T-cell (primary cell): ENCODE results near the gene PROX2. TPM values are rescaled to one million over a fixed set of nuclear protein-coding genes. Genes with fewer than 3 reads are reported as not detected.

Experiments
- ATAC-seq, 4 experiments: fragments of 200-7000 bp in 3 of 4; fragments of 150-1000 bp in 1 of 4; cut with Tn5 transposase; replicated peaks in 1 of 4; 1 replicate in 3 of 4; 2 replicates in 1 of 4; pipeline ENCODE4 v1.10.0; 2021; ENCODE audit warnings: moderate library complexity in 3 of 4, mild to moderate bottlenecking in 2 of 4, moderate number of reproducible peaks in 1 of 4
- CTCF ChIA-PET, 2 donors: fragments of 300-600 bp; sonication (Branson Sonifier 250); formaldehyde crosslinking; loops; one replicate each; lab custom pipeline; 2022; ENCODE audit warnings: antibody characterized with exemption in 2 of 2; lab: Charles Lee
- POLR2A ChIA-PET, 2 donors: fragments of 300-600 bp; sonication (Branson Sonifier 250); formaldehyde crosslinking; loops; one replicate each; lab custom pipeline; 2022; ENCODE audit warnings: antibody characterized with exemption in 2 of 2; lab: Charles Lee
- DNase-seq, 35 experiments: peaks; one replicate each; pipeline versions ENCODE4 v3.0.0 to v3.0.0-alpha.2; 2013 to 2023
- H3K27ac ChIP-seq: one replicate; pipeline ENCODE4 v1.5.1; 2013; ENCODE audit warnings: low read length
- H3K27me3 ChIP-seq, 2 experiments: replicated peaks in 1 of 2; 1 replicate in 1 of 2; 2 replicates in 1 of 2; pipeline versions ENCODE4 v1.6.1 to v1.7.0; 2013; ENCODE audit warnings: low read length in 1 of 2, mixed read lengths in 1 of 2; ENCODE audit not compliant: control insufficient read depth in 2 of 2, insufficient read depth in 2 of 2; ENCODE audit errors: extremely low read depth in 1 of 2
- H3K36me3 ChIP-seq, 2 donors: 1 replicate in 1 of 2; 2 replicates in 1 of 2; pipeline versions ENCODE4 v1.6.1 to v1.7.0; 2013; ENCODE audit warnings: low read length in 1 of 2; ENCODE audit not compliant: control insufficient read depth in 2 of 2, insufficient read depth in 1 of 2; ENCODE audit errors: extremely low read depth in 1 of 2
- H3K4me1 ChIP-seq, 2 experiments: 1 replicate in 1 of 2; 2 replicates in 1 of 2; pipeline versions ENCODE4 v1.6.1 to v1.7.0; 2013; ENCODE audit warnings: low read length in 2 of 2, mixed read lengths in 1 of 2; ENCODE audit not compliant: insufficient read depth in 2 of 2, control insufficient read depth in 1 of 2; ENCODE audit errors: extremely low read depth in 1 of 2
- H3K4me3 ChIP-seq, 2 donors: 1 replicate in 1 of 2; 2 replicates in 1 of 2; pipeline versions ENCODE4 v1.5.1 to v1.7.0; 2013; ENCODE audit warnings: mild to moderate bottlenecking in 2 of 2, low read length in 1 of 2, moderate library complexity in 1 of 2; ENCODE audit not compliant: control insufficient read depth in 1 of 2; ENCODE audit errors: extremely low read depth in 1 of 2
- H3K9me3 ChIP-seq: 2 replicates; pipeline ENCODE4 v1.7.0; 2013
- H3K27ac Mint-ChIP-seq, 2 donors: one replicate each; pipeline ENCODE4 v1.8.0; 2020 to 2021; ENCODE audit warnings: mild to moderate bottlenecking in 2 of 2, mixed read lengths in 2 of 2
- H3K27me3 Mint-ChIP-seq, 2 donors: one replicate each; pipeline ENCODE4 v1.8.0; 2021 to 2022; ENCODE audit warnings: mixed read lengths in 2 of 2
- H3K36me3 Mint-ChIP-seq: one replicate; pipeline ENCODE4 v1.8.0; 2021; ENCODE audit warnings: mixed read lengths
- H3K4me1 Mint-ChIP-seq, 3 donors: one replicate each; pipeline ENCODE4 v1.8.0; 2020 to 2022; ENCODE audit warnings: mixed read lengths in 3 of 3, mild to moderate bottlenecking in 1 of 3
- H3K4me3 Mint-ChIP-seq, 3 donors: one replicate each; pipeline ENCODE4 v1.8.0; 2020 to 2022; ENCODE audit warnings: mild to moderate bottlenecking in 3 of 3, mixed read lengths in 3 of 3, moderate library complexity in 3 of 3
- H3K9me3 Mint-ChIP-seq, 3 donors: one replicate each; pipeline ENCODE4 v1.8.0; 2020 to 2022; ENCODE audit warnings: mixed read lengths in 3 of 3
- WGBS: methylation state at CpG from one replicate; pipeline ENCODE4 v1.1.5; 2013; ENCODE audit warnings: missing lambda C conversion rate; ENCODE audit not compliant: insufficient coverage; 5-methylcytosine and 5-hydroxymethylcytosine counted together
- total RNA-seq, 35 experiments: library from RNA in 6 of 35; stranded (reverse) in 6 of 35; fragments of 120-200 nt in 1 of 35; gene quantifications; one replicate each; pipeline versions ENCODE4 v1.2.1 to v1.2.4 and lab custom pipeline; 2013 to 2026

Gene PROX2
- total RNA-seq, 5 donors from 2014 or later (not counting 1 experiment from before 2014, with no cell fraction given), result 0.10 to 0.12 TPM; not detected in 3

DNA sequence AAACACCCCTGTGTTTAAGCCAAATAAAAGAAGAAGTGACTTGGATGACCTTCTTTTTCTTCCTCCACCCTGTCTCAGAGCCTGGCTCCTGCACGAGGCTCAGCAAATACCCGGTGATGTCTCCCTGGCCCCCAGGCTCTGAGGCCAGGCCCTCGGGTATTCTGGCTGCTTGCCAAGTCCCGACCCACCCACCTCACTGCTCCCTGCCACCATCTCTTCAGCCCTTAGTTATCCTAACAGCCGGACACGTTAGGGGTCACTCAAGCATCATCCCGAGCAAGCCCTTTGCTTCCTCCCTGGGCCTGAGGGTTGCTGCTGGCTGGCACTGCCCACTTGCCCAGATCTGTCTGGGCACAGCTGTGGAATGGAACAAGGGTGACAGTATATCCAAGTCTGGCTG lies 39.9 kb upstream of the PROX2 start:
- CTCF ChIA-PET, result interaction anchor here in 1 of 2 donors (0.7 kb wide), 1 partner anchor 18 kb away, joined by 3 read pairs; no protein-coding TSS in a partner anchor
- Histone ChIP-seq H3K9me3 (no peaks in the 10 kb centered on the region), H3K4me1 (no peaks in the 10 kb centered on the region), H3K4me3 (no peak overlapping the region), H3K36me3 (no peaks in the 10 kb centered on the region), H3K27ac (no peak overlapping the region), H3K27me3 (peaks cover 0 to 3% of the 10 kb centered on the region in 2 experiments)
- Mint-ChIP-seq H3K4me3 (no peak overlapping the region), H3K4me1 (peaks cover 0 to 6% (median 0%) of the 10 kb centered on the region in 3 donors), H3K27me3 (no peaks in the 10 kb centered on the region), H3K9me3 (no peaks in the 10 kb centered on the region), H3K36me3 (no peaks in the 10 kb centered on the region), H3K27ac (no peak overlapping the region)
- ATAC-seq (no peak), DNase-seq (no peak)
- WGBS, result 67% methylated on average over 5 of the region's 7 CpGs
- POLR2A ChIA-PET, result interaction anchor here in 1 of 2 donors (0.7 kb wide), 1 partner anchor 184 kb away, joined by 5 read pairs; no protein-coding TSS in a partner anchor

DNA sequence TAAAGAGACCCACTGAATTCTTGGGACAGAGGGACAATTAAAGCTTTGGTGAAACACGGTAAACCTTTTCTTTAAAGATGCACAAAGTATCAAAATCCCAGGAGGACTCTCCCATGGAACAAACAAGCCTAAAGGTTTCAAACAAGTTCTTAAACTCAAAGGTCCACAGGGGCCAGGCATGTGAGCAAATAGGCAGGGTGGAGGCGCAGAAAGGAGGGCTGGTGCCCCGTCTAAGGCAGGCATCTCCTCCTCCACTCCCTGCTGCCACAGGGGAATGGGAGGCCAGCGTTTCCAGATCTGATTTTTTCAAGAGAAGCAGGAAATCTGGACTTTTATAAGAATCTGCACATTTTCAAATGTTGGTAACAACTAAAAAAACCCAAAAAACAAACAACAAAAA lies 39.5 kb upstream of the PROX2 start:
- no CpG with 5 or more reads among the region's 4 CpGs for WGBS
- Histone ChIP-seq H3K27ac (no peak overlapping the region), H3K27me3 (peaks cover 0 to 3% of the 10 kb centered on the region in 2 experiments), H3K4me1 (no peaks in the 10 kb centered on the region), H3K4me3 (no peak overlapping the region), H3K9me3 (no peaks in the 10 kb centered on the region), H3K36me3 (no peaks in the 10 kb centered on the region)
- Mint-ChIP-seq H3K4me3 (no peak overlapping the region), H3K27me3 (no peaks in the 10 kb centered on the region), H3K27ac (no peak overlapping the region), H3K36me3 (no peaks in the 10 kb centered on the region), H3K4me1 (peaks cover 0 to 6% (median 0%) of the 10 kb centered on the region in 3 donors), H3K9me3 (no peaks in the 10 kb centered on the region)
- ATAC-seq (no peak), DNase-seq (no peak)
- ChIA-PET POLR2A (no interaction called here), CTCF (no interaction called here)

DNA sequence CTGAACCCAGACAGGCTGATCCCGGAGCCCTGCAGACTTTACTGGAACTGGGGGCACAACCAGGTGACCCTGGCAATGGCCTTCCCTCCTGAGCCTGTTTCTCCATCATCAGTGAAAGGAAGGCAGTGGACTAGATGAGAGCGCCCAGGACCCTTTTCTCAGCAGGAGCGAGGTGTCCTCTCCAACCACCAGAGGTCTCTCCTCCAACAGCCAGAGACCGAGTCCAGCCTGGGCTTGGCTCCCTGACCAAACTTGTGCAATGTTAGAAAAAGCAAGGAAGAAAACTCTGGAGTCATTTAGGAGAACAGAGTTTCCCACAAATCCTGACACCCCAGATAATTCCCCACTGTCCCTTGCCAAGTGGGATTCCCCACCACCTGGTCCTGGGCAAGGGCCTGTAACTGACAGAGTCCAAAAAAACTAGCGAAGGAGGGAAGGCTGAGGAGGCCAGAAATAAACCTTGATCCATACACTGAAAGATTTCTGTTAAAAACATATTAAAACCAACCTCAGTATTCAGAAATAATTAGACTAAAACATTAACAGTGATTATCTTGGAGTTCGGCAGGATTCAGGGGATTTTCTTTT lies 38.1 kb upstream of the PROX2 start:
- CTCF ChIA-PET, result no interaction called here

DNA sequence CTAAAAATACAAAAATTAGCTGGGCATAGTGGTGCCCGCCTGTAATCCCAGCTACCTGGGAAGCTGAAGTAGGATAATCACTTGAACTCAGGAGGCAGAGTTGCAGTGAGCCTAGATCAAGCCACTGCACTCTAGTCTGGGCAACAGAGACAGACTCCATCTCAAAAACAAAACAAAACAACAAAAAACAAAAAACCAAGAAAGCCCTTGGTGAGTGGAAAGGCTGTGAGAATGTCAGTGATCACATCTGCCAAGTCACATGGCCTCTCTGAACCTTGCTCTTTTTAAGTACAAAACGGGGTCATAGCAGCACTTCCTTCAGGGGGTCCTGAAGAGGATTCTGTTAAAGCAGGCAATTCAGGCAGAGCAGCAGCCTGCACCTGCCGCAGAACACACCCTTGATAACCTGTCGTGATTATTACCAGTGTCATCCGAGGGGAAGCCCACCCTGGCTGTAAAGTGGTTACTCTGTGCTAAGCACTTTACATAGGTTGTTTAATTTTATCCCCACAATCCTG lies 37.5 kb upstream of the PROX2 start:
- CTCF ChIA-PET, result no interaction called here
- POLR2A ChIA-PET, result no interaction called here
- Mint-ChIP-seq H3K36me3 (no peaks in the 10 kb centered on the region), H3K27me3 (no peaks in the 10 kb centered on the region), H3K4me1 (no peaks in the 10 kb centered on the region), H3K4me3 (no peak overlapping the region), H3K27ac (no peak overlapping the region), H3K9me3 (no peaks in the 10 kb centered on the region)
- no peak for DNase-seq
- H3K4me1 ChIP-seq, result no peaks in the 10 kb centered on the region
- no peak for ATAC-seq
- no peaks in the 10 kb centered on the region for H3K36me3 ChIP-seq
- H3K27me3 ChIP-seq, result peaks cover 0 to 3% of the 10 kb centered on the region in 2 experiments
- H3K9me3 ChIP-seq, result no peaks in the 10 kb centered on the region
- no peak overlapping the region for H3K4me3 ChIP-seq
- no peak overlapping the region for H3K27ac ChIP-seq
- WGBS, result 44% methylated on average over 5 of the region's 5 CpGs

More for the DNA sequence above, 38.1 kb upstream of the PROX2 start:
- Histone ChIP-seq H3K36me3 (no peaks in the 10 kb centered on the region), H3K4me1 (no peaks in the 10 kb centered on the region), H3K4me3 (no peak overlapping the region), H3K27me3 (peaks cover 0 to 3% of the 10 kb centered on the region in 2 experiments), H3K9me3 (no peaks in the 10 kb centered on the region), H3K27ac (no peak overlapping the region)
- WGBS, result 77% methylated on average over 3 of the region's 6 CpGs
- no peak overlapping the region for H3K4me3 Mint-ChIP-seq
- no peaks in the 10 kb centered on the region for H3K36me3 Mint-ChIP-seq
- no peak overlapping the region for H3K27ac Mint-ChIP-seq
- DNase-seq, result peak in 1 of 35 experiments; percentile 23
- no peaks in the 10 kb centered on the region for H3K9me3 Mint-ChIP-seq
- POLR2A ChIA-PET, result no interaction called here
- H3K27me3 Mint-ChIP-seq, result no peaks in the 10 kb centered on the region
- no peak for ATAC-seq
- peaks cover 0 to 2% (median 0%) of the 10 kb centered on the region in 3 donors for H3K4me1 Mint-ChIP-seq

DNA sequence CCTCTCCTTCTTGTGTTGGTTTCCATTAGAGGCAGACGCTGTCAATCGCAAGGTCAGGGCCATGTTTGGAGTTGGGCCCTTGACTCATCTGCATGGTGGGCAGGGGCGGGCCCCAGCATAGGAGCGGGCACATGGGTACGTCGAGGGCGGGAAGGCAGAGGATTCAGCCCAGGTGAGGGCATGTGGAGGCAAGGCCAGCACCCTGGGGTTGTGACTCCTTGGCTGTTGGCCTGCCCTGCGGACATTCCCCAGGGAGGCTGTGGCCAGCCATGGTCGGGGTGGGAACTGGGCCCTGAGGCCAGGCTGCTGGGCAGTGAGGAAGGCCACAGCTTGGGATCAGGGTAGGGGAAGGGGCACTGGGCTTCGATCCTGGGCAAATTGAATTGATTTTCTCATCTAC lies 36.9 kb upstream of the PROX2 start:
- POLR2A ChIA-PET, result no interaction called here
- no peak overlapping the region for H3K27ac Mint-ChIP-seq

DNA sequence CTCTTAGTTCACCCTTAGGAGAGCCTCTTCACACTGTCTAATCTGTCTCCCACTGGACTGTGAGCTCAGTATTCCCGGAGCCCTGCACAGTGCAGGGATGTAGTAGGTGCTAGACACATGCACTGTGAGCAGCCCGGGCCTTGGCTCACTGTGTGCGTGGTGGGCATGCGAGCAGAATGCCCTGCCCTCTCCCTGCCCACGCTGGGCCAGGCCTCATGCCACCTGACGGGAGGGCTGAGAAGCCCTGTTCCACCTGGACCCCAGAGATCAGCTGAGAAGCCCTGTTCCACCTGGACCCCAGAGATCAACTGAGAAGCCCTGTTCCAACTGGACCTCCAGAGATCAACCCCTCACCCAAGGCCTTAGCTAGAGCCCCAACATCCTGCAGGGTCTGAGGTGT lies 36.2 kb upstream of the PROX2 start:
- Histone ChIP-seq H3K27ac (no peak overlapping the region), H3K4me3 (no peak overlapping the region), H3K36me3 (no peaks in the 10 kb centered on the region), H3K9me3 (no peaks in the 10 kb centered on the region), H3K27me3 (peaks cover 0 to 3% of the 10 kb centered on the region in 2 experiments), H3K4me1 (peaks cover 0 to 4% of the 10 kb centered on the region in 2 experiments)
- ATAC-seq (no peak), DNase-seq (no peak)
- WGBS, result 83% methylated on average over 4 of the region's 6 CpGs
- CTCF ChIA-PET, result no interaction called here
- H3K4me1 Mint-ChIP-seq, result peaks cover 0 to 3% (median 2%) of the 10 kb centered on the region in 3 donors
- no peak overlapping the region for H3K4me3 Mint-ChIP-seq
- H3K9me3 Mint-ChIP-seq, result no peaks in the 10 kb centered on the region
- H3K27me3 Mint-ChIP-seq, result no peaks in the 10 kb centered on the region
- POLR2A ChIA-PET, result no interaction called here
- H3K27ac Mint-ChIP-seq, result no peak overlapping the region
- no peaks in the 10 kb centered on the region for H3K36me3 Mint-ChIP-seq

More for the DNA sequence above, 36.9 kb upstream of the PROX2 start:
- ATAC-seq (no peak), DNase-seq (no peak)
- no peaks in the 10 kb centered on the region for H3K4me1 ChIP-seq
- Mint-ChIP-seq H3K4me1 (no peaks in the 10 kb centered on the region), H3K4me3 (no peak overlapping the region), H3K9me3 (no peaks in the 10 kb centered on the region), H3K36me3 (no peaks in the 10 kb centered on the region), H3K27me3 (no peaks in the 10 kb centered on the region)
- 87% methylated on average over 8 of the region's 10 CpGs for WGBS
- no peaks in the 10 kb centered on the region for H3K36me3 ChIP-seq
- H3K27ac ChIP-seq, result no peak overlapping the region
- peaks cover 0 to 3% of the 10 kb centered on the region in 2 experiments for H3K27me3 ChIP-seq
- H3K9me3 ChIP-seq, result no peaks in the 10 kb centered on the region
- no peak overlapping the region for H3K4me3 ChIP-seq
- CTCF ChIA-PET, result no interaction called here
